ENCODE results near the gene PRKD2. TPM values are rescaled to one million over a fixed set of nuclear protein-coding genes. Genes with fewer than 3 reads are reported as not detected.

The PRKD2 gene
- total RNA-seq, 1 experiment from 2014 or later = 100 TPM

DNA sequence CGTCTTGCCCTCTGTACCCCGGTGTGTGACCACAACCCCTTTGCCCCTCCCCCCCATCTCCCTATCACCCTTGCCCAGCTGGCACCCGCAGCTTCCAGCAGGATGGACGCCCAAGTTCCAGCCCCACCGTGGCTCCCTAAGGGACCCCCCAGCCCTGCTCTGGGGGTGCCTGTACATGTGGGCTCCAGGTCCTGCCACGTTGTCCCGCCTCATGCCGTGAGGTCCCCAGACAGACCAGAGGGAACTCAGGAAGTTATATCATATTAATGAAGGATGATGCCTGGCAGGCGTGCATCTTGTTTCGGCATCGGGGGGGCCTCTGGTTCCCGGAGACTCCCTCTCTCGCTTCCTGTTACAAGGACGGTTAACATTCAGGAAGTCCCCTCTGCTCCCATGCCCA, 90.5 kb downstream of the PRKD2 start:
- H3K27me3 Mint-ChIP-seq (ENCODE audit: low read depth) = peaks cover 2% of the 10 kb centered on the region
- H3K36me3 Mint-ChIP-seq = no peaks in the 10 kb centered on the region
- no peak overlapping the region for H3K27ac Mint-ChIP-seq
- CTCF ChIA-PET = interaction anchor here (0.7 to 2.8 kb wide), 5 partner anchors 9 to 200 kb away, joined by 3 to 15 read pairs (median 4); partner anchors contain the start of gene DACT3
- no peak for DNase-seq (ENCODE audit: low spot score)
- POLR2A ChIA-PET = no interaction called here
- H3K4me3 Mint-ChIP-seq = no peak overlapping the region
- TF ChIP-seq NFE2L1 (CRISPR knock-in tag; IDR thresholded peaks at IDR 0.05) (no peak), RELA (CRISPR knock-in tag; IDR thresholded peaks at IDR 0.05; ENCODE audit: borderline replicate concordance) (no peak), NR3C1 (CRISPR knock-in tag; conservative IDR thresholded peaks at IDR 0.05; ENCODE audit: low read depth) (no peak), GABPB1 (CRISPR knock-in tag; IDR thresholded peaks at IDR 0.05) (no peak)
- TF ChIP-seq, protein P1, sequence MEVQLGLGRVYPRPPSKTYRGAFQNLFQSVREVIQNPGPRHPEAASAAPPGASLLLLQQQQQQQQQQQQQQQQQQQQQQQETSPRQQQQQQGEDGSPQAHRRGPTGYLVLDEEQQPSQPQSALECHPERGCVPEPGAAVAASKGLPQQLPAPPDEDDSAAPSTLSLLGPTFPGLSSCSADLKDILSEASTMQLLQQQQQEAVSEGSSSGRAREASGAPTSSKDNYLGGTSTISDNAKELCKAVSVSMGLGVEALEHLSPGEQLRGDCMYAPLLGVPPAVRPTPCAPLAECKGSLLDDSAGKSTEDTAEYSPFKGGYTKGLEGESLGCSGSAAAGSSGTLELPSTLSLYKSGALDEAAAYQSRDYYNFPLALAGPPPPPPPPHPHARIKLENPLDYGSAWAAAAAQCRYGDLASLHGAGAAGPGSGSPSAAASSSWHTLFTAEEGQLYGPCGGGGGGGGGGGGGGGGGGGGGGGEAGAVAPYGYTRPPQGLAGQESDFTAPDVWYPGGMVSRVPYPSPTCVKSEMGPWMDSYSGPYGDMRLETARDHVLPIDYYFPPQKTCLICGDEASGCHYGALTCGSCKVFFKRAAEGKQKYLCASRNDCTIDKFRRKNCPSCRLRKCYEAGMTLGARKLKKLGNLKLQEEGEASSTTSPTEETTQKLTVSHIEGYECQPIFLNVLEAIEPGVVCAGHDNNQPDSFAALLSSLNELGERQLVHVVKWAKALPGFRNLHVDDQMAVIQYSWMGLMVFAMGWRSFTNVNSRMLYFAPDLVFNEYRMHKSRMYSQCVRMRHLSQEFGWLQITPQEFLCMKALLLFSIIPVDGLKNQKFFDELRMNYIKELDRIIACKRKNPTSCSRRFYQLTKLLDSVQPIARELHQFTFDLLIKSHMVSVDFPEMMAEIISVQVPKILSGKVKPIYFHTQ (CRISPR knock-in tag; IDR thresholded peaks at IDR 0.05) = no peak
- peaks cover 16% of the 10 kb centered on the region for H3K4me1 Mint-ChIP-seq
- no peaks in the 10 kb centered on the region for H3K9me3 Mint-ChIP-seq
- no peak for ATAC-seq

DNA sequence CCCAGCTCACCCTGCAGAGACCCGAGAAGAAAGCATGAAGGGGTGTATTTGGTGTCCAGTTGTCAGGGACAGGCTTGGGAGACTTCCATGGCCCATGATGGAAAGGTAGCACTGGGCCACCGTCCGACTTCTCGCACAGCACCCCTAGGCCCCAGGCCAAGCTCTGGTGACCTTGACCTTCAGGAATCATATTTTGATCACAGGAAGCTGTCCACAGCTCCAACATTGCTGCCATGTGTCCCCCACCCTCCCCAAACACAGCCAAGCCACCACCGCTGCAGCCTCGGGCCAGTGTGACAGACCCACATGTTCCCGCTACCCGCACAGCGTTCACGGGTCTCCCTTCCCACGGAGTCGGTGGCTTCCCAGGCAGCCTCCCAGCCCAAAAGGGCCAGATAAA, 91.2 kb downstream of the PRKD2 start:
- H3K4me1 Mint-ChIP-seq = peaks cover 12% of the 10 kb centered on the region
- no peaks in the 10 kb centered on the region for H3K36me3 Mint-ChIP-seq
- H3K27ac Mint-ChIP-seq = no peak overlapping the region
- ATAC-seq (no peak), DNase-seq (ENCODE audit: low spot score) (no peak)
- no peak overlapping the region for H3K4me3 Mint-ChIP-seq
- ChIA-PET POLR2A (interaction anchor here (0.7 kb wide), 1 partner anchor 1096 kb away, joined by 3 read pairs; no protein-coding TSS in a partner anchor), CTCF (interaction anchor here (0.7 to 2.8 kb wide), 6 partner anchors 9 to 201 kb away, joined by 3 to 15 read pairs (median 4); partner anchors contain the start of gene DACT3)
- TF ChIP-seq, protein P2, sequence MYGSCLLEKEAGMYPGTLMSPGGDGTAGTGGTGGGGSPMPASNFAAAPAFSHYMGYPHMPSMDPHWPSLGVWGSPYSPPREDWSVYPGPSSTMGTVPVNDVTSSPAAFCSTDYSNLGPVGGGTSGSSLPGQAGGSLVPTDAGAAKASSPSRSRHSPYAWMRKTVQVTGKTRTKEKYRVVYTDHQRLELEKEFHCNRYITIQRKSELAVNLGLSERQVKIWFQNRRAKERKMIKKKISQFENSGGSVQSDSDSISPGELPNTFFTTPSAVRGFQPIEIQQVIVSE (CRISPR knock-in tag; IDR thresholded peaks at IDR 0.05; ENCODE audit: borderline replicate concordance) = no peak
- no peak for TF ChIP-seq JAZF1 (CRISPR knock-in tag; IDR thresholded peaks at IDR 0.05)
- TF ChIP-seq RELA (CRISPR knock-in tag; IDR thresholded peaks at IDR 0.05; ENCODE audit: borderline replicate concordance) = no peak
- TF ChIP-seq, protein P3, sequence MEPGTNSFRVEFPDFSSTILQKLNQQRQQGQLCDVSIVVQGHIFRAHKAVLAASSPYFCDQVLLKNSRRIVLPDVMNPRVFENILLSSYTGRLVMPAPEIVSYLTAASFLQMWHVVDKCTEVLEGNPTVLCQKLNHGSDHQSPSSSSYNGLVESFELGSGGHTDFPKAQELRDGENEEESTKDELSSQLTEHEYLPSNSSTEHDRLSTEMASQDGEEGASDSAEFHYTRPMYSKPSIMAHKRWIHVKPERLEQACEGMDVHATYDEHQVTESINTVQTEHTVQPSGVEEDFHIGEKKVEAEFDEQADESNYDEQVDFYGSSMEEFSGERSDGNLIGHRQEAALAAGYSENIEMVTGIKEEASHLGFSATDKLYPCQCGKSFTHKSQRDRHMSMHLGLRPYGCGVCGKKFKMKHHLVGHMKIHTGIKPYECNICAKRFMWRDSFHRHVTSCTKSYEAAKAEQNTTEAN (CRISPR knock-in tag; IDR thresholded peaks at IDR 0.05) = no peak
- no peak for TF ChIP-seq GTF2I (CRISPR knock-in tag; conservative IDR thresholded peaks at IDR 0.05)
- TF ChIP-seq, protein P4, sequence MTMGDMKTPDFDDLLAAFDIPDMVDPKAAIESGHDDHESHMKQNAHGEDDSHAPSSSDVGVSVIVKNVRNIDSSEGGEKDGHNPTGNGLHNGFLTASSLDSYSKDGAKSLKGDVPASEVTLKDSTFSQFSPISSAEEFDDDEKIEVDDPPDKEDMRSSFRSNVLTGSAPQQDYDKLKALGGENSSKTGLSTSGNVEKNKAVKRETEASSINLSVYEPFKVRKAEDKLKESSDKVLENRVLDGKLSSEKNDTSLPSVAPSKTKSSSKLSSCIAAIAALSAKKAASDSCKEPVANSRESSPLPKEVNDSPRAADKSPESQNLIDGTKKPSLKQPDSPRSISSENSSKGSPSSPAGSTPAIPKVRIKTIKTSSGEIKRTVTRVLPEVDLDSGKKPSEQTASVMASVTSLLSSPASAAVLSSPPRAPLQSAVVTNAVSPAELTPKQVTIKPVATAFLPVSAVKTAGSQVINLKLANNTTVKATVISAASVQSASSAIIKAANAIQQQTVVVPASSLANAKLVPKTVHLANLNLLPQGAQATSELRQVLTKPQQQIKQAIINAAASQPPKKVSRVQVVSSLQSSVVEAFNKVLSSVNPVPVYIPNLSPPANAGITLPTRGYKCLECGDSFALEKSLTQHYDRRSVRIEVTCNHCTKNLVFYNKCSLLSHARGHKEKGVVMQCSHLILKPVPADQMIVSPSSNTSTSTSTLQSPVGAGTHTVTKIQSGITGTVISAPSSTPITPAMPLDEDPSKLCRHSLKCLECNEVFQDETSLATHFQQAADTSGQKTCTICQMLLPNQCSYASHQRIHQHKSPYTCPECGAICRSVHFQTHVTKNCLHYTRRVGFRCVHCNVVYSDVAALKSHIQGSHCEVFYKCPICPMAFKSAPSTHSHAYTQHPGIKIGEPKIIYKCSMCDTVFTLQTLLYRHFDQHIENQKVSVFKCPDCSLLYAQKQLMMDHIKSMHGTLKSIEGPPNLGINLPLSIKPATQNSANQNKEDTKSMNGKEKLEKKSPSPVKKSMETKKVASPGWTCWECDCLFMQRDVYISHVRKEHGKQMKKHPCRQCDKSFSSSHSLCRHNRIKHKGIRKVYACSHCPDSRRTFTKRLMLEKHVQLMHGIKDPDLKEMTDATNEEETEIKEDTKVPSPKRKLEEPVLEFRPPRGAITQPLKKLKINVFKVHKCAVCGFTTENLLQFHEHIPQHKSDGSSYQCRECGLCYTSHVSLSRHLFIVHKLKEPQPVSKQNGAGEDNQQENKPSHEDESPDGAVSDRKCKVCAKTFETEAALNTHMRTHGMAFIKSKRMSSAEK (CRISPR knock-in tag; IDR thresholded peaks at IDR 0.05; ENCODE audit: borderline replicate concordance) = no peak
- TF ChIP-seq GRHL2 (CRISPR knock-in tag; IDR thresholded peaks at IDR 0.05; ENCODE audit: insufficient replicate concordance, severe bottlenecking) = no peak
- no peak for TF ChIP-seq CBFB (CRISPR knock-in tag; IDR thresholded peaks at IDR 0.05; ENCODE audit: low read depth)
- H3K9me3 Mint-ChIP-seq = no peaks in the 10 kb centered on the region
- no peaks in the 10 kb centered on the region; the same call in 1 of the 2 replicates for H3K27me3 Mint-ChIP-seq (ENCODE audit: low read depth)
